ENCODE results near the gene CYP4F12. TPM values are rescaled to one million over a fixed set of nuclear protein-coding genes. Genes with fewer than 3 reads are reported as not detected.

The CYP4F12 gene
- total and polyA plus RNA-seq, 2 of the 8 experiments (the other 6 are each of a cell fraction or from before 2014, with no cell fraction given): not detected

- H4K91ac ChIP-seq (replicated peaks; ENCODE audit: insufficient read length, low read length): no peak overlapping the region
- H3K79me2 ChIP-seq (ENCODE audit: control insufficient read depth in 1 of 2, insufficient read depth in 2 of 2, low read length in 2 of 2): no peaks in the 10 kb centered on the region
- no peak overlapping the region for H3K27ac ChIP-seq (ENCODE audit: low read depth, low read length)
- no peaks in the 10 kb centered on the region for H3K23me2 ChIP-seq (ENCODE audit: low read depth, low read length)
- H4K20me1 ChIP-seq (replicated peaks in 1 of 2; ENCODE audit: control insufficient read depth in 1 of 2, insufficient read depth in 2 of 2, low read length in 2 of 2): no peaks in the 10 kb centered on the region
- 64% methylated on average over 2 of the region's 2 CpGs; no CpG with 5 or more reads in 1 of the 2 experiments for WGBS, 2 experiments (ENCODE audit: extremely low coverage in 1 of 2, insufficient coverage in 1 of 2, insufficient read length in 1 of 2, insufficient replicate concordance in 2 of 2, low coverage in 1 of 2, low lambda C conversion rate in 2 of 2, missing lambda C conversion rate in 1 of 2)
- no peak overlapping the region for H2BK5ac ChIP-seq (ENCODE audit: low read depth, low read length)
- FAIRE-seq: no peak
- no peak overlapping the region for H2BK15ac ChIP-seq (ENCODE audit: low read length)
- no peak overlapping the region for H2BK12ac ChIP-seq (ENCODE audit: low read depth, low read length)
- H2BK120ac ChIP-seq (replicated peaks; ENCODE audit: low read depth, low read length): no peak overlapping the region
- no peak overlapping the region for H3K18ac ChIP-seq (ENCODE audit: extremely low read depth, low read length)
- no peak overlapping the region for H3K4ac ChIP-seq (replicated peaks; ENCODE audit: insufficient read length, low read depth, low read length)
- no peak for DNase-seq (ENCODE audit: low read depth in 1 of 2, low spot score in 2 of 2)
- H3K79me1 ChIP-seq (ENCODE audit: low read depth, low read length): no peaks in the 10 kb centered on the region; the same call in 1 of the 2 replicates
- H2AK5ac ChIP-seq (ENCODE audit: low read depth, low read length): no peak overlapping the region
- H3K4me1 ChIP-seq (replicated peaks in 1 of 4; ENCODE audit: control insufficient read depth in 3 of 4, insufficient read depth in 4 of 4, low read length in 3 of 4): no peaks in the 10 kb centered on the region
- no peak overlapping the region for H3K14ac ChIP-seq (ENCODE audit: insufficient read length)
- no peak overlapping the region for H4K5ac ChIP-seq (ENCODE audit: insufficient read length, low read depth, low read length)
- no peak overlapping the region for H2AFZ ChIP-seq (ENCODE audit: low read length)
- ChIA-PET CTCF (ENCODE audit: partially characterized antibody) (no interaction called here), POLR2A (ENCODE audit: partially characterized antibody) (no interaction called here)
- H2BK20ac ChIP-seq (ENCODE audit: low read length): no peak overlapping the region
- H3K27me3 ChIP-seq (replicated peaks in 1 of 4; ENCODE audit: control insufficient read depth in 3 of 4, extremely low read depth in 1 of 4, insufficient read depth in 3 of 4, low read length in 3 of 4): no peaks in the 10 kb centered on the region
- H4K8ac ChIP-seq (ENCODE audit: extremely low read depth, insufficient read depth, low read length): no peak overlapping the region
- no peak overlapping the region for H3K9ac ChIP-seq (replicated peaks in 1 of 4; ENCODE audit: extremely low read depth in 1 of 4, low read depth in 3 of 4, low read length in 3 of 4)
- no peaks in the 10 kb centered on the region; a peak in 1 of 8 replicates for H3K36me3 ChIP-seq (ENCODE audit: control insufficient read depth in 2 of 4, insufficient read depth in 4 of 4, low read length in 3 of 4)
- no peak overlapping the region for H3K4me3 ChIP-seq (ENCODE audit: extremely low read depth in 1 of 4, insufficient read depth in 2 of 4, low read depth in 3 of 4, low read length in 4 of 4)
- peaks cover 58 to 80% of the 10 kb centered on the region in 2 experiments for H3K9me3 ChIP-seq (ENCODE audit: insufficient read depth in 2 of 2, low read depth in 1 of 2, low read length in 1 of 2)
- H3K23ac ChIP-seq (ENCODE audit: insufficient read length): no peak overlapping the region
- no peak overlapping the region for H3K4me2 ChIP-seq (ENCODE audit: insufficient read depth in 1 of 2, low read depth in 2 of 2, low read length in 2 of 2)
- no peak overlapping the region for H3K56ac ChIP-seq (replicated peaks; ENCODE audit: insufficient read length, low read depth, low read length)
- TF ChIP-seq NRF1 (IDR thresholded peaks at IDR 0.05; ENCODE audit: low read depth, low read length) (no peak), SIRT6 (IDR thresholded peaks at IDR 0.05; ENCODE audit: low read length) (no peak), CHD1 (IDR thresholded peaks at IDR 0.05; ENCODE audit: low read depth, low read length) (no peak)
Measured at GRCh38 chr19:15649526-15649925, 23.4 kb upstream of the CYP4F12 start.
